Transverse colon (tissue), 4 donors: ENCODE results near the gene RPTOR.

Source experiments
- EP300 ChIP-seq: sonication (generic); formaldehyde crosslinking; IDR thresholded peaks from one replicate; pipeline ENCODE4 v1.6.1; 2017; ENCODE audit warnings: antibody characterized with exemption, low read depth
- POLR2A ChIP-seq: fragments of 450-650 bp; IDR thresholded peaks from one replicate; pipeline ENCODE4 v1.6.1; 2016; ENCODE audit warnings: antibody characterized with exemption, mild to moderate bottlenecking, moderate library complexity
- POLR2AphosphoS5 ChIP-seq, 3 donors: sonication (generic); formaldehyde crosslinking; IDR thresholded peaks; one replicate each; pipeline ENCODE4 v1.6.1; 2016; ENCODE audit warnings: antibody characterized with exemption in 3 of 3
- TF ChIP-seq, protein P1 (sequence below), 5 experiments: fragments of 200-600 bp in 3 of 5; fragments of 450-650 bp in 2 of 5; sonication (generic) in 3 of 5; IDR thresholded peaks; 1 replicate in 2 of 5; 2 replicates in 3 of 5; pipeline ENCODE4 v1.5.1; 2016 to 2017; ENCODE audit warnings: antibody characterized with exemption in 5 of 5, inconsistent platforms in 3 of 5, mild to moderate bottlenecking in 2 of 5, moderate library complexity in 1 of 5

DNA sequence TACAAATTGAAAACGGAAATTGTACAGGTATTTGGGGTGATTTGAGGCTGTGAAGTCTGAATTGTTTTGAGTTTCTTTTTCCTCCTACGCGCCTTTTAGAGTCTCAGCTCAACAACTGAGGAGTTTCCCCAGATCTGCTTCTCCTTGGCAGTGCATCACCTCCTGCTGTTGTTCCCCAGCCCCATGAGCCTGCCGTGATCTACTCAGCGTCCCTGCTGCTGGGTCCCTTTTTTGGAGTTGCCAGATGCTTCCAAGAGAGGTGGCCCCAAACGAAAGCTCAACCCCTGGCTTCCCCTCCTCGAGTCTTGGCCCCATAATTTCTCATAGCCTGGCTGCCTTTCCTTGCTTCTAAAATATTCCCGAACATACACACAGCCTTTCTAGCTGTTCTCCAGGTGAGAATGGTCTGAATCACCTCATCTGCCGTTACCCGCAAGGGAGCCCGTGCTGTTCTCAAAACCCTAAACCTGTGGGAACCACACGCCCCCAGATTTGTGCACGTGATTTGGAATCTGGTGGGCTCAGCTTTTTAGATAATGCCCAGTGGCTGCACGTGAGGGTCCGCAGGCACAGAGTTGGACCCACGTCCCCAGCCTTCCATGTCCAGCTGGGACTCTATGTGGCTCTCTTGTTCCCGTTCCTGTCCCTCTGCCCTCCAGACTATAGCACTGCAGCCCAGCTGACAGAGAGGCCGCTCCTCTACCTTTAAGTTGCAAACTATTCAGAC lies 267.9 kb downstream of the RPTOR start:
- TF ChIP-seq POLR2A (no peak), POLR2AphosphoS5 (IDR thresholded peaks at IDR 0.05) (no peak), EP300 (no peak)
- TF ChIP-seq, protein P1, sequence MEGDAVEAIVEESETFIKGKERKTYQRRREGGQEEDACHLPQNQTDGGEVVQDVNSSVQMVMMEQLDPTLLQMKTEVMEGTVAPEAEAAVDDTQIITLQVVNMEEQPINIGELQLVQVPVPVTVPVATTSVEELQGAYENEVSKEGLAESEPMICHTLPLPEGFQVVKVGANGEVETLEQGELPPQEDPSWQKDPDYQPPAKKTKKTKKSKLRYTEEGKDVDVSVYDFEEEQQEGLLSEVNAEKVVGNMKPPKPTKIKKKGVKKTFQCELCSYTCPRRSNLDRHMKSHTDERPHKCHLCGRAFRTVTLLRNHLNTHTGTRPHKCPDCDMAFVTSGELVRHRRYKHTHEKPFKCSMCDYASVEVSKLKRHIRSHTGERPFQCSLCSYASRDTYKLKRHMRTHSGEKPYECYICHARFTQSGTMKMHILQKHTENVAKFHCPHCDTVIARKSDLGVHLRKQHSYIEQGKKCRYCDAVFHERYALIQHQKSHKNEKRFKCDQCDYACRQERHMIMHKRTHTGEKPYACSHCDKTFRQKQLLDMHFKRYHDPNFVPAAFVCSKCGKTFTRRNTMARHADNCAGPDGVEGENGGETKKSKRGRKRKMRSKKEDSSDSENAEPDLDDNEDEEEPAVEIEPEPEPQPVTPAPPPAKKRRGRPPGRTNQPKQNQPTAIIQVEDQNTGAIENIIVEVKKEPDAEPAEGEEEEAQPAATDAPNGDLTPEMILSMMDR (IDR thresholded peaks at IDR 0.05), result no peak
